K562 (cell line): ENCODE data around the gene PCDH1. TPM values are rescaled to one million over a fixed set of nuclear protein-coding genes. Genes with fewer than 3 reads are reported as not detected.

Experiments
- ATF1 ChIP-seq, 2 experiments: fragments of 450-650 bp in 1 of 2; IDR thresholded peaks; 2 replicates each; pipeline ENCODE4 v1.6.1; 2016; ENCODE audit warnings: missing compliant biosample characterization in 1 of 2, missing genetic modification characterization in 1 of 2
- BRD4 ChIP-seq: fragments of 200-600 bp; sonication (generic); IDR thresholded peaks from 2 replicates; pipeline ENCODE4 v1.6.1; 2017; ENCODE audit warnings: inconsistent platforms
- CBX5 ChIP-seq: IDR thresholded peaks from 2 replicates; pipeline ENCODE4 v1.6.1; 2014; ENCODE audit warnings: low read depth, borderline replicate concordance
- CHCHD3 ChIP-seq: fragments of 250-450 bp; sonication (Bioruptor Pico); IDR thresholded peaks from 2 replicates; pipeline ENCODE4 v2.1.2; 2022; ENCODE audit warnings: mild to moderate bottlenecking
- CSDE1 ChIP-seq, 2 experiments: fragments of 450-650 bp; IDR thresholded peaks; 2 replicates each; pipeline ENCODE4 v1.6.1; 2016; ENCODE audit warnings: mild to moderate bottlenecking in 1 of 2
- GATAD2B ChIP-seq: fragments of 450-650 bp; IDR thresholded peaks from 2 replicates; pipeline ENCODE4 v1.6.1; 2017; ENCODE audit warnings: mild to moderate bottlenecking, borderline replicate concordance
- KDM5B ChIP-seq: fragments of 200-600 bp; sonication (generic); IDR thresholded peaks from 2 replicates; pipeline ENCODE4 v1.6.1; 2012; ENCODE audit warnings: low read depth, mild to moderate bottlenecking, moderate library complexity, low read length, control low read depth, inconsistent platforms; ENCODE audit not compliant: insufficient replicate concordance
- NEUROD1 ChIP-seq: fragments of 150-350 bp; IDR thresholded peaks from 2 replicates; pipeline ENCODE4 v1.6.1; 2014; ENCODE audit warnings: borderline replicate concordance, low read length, low read depth; ENCODE audit not compliant: partially characterized antibody
- NR3C1 ChIP-seq: sonication (generic); formaldehyde crosslinking; IDR thresholded peaks from 2 replicates; pipeline ENCODE4 v1.8.1; 2022; ENCODE audit warnings: missing genetic modification reagents
- POLR2AphosphoS5 ChIP-seq: IDR thresholded peaks from 2 replicates; pipeline ENCODE4 v1.6.1; 2011; ENCODE audit warnings: mild to moderate bottlenecking, low read depth, low read length, moderate library complexity; ENCODE audit not compliant: control insufficient read depth, insufficient read depth
- RB1 ChIP-seq: fragments of 450-650 bp; IDR thresholded peaks from 2 replicates; pipeline ENCODE4 v1.6.1; 2017; ENCODE audit warnings: low read depth, mild to moderate bottlenecking
- RBBP5 ChIP-seq: fragments of 200-600 bp; sonication (generic); IDR thresholded peaks from 2 replicates; pipeline ENCODE4 v1.6.1; 2012; ENCODE audit warnings: borderline replicate concordance, mild to moderate bottlenecking, low read length, control low read depth, inconsistent platforms; ENCODE audit not compliant: insufficient read depth, poor library complexity, severe bottlenecking
- SRSF9 ChIP-seq: fragments of 200-400 bp; formaldehyde crosslinking; IDR thresholded peaks from 2 replicates; pipeline ENCODE4 v1.6.1; 2017; ENCODE audit warnings: low read depth, low read length, borderline replicate concordance
- SUPT5H ChIP-seq: fragments of 450-650 bp; IDR thresholded peaks from 2 replicates; pipeline ENCODE4 v1.6.1; 2016
- TAL1 ChIP-seq: fragments of 450-650 bp; IDR thresholded peaks from 2 replicates; pipeline ENCODE4 v1.6.1; 2016; ENCODE audit warnings: mild to moderate bottlenecking
- ZKSCAN1 ChIP-seq: fragments of 150-350 bp; IDR thresholded peaks from 2 replicates; pipeline ENCODE4 v1.6.1; 2016; ENCODE audit warnings: low read depth, low read length
- ZNF121 ChIP-seq: sonication (generic); formaldehyde crosslinking; conservative IDR thresholded peaks from 2 replicates; pipeline ENCODE4 v1.8.0; 2022; ENCODE audit warnings: missing genetic modification reagents
- ZNF133 ChIP-seq: fragments of 250-450 bp; sonication (Bioruptor Pico); IDR thresholded peaks from 2 replicates; pipeline ENCODE4 v1.4.0; 2020; ENCODE audit warnings: mild to moderate bottlenecking
- polyA plus RNA-seq, 8 experiments: library from polyadenylated mRNA; depleted of rRNA in 4 of 8; stranded (reverse) in 5 of 8; unstranded in 3 of 8; fragments of >200 nt; fragmentation: Nextera tagmentation in 2 of 8; fragmentation: Illumina TruSeq in 1 of 8; extraction: Ambion mirVana in 2 of 8; extraction: Trizol in 1 of 8; gene quantifications; 2 replicates each; pipeline versions ENCODE4 v1.2.1 to v1.2.3, GENCODE V29; 2011 to 2014; ENCODE audit warnings: inconsistent platforms in 1 of 8, missing spikeins in 1 of 8
- total RNA-seq, 7 experiments: library from RNA; depleted of rRNA in 6 of 7; stranded (reverse); fragments of >200 nt in 6 of 7; fragmentation: Illumina TruSeq in 2 of 7; extraction: Trizol in 2 of 7; gene quantifications; 2 replicates each; pipeline versions ENCODE4 v1.2.1 to v1.2.3, GENCODE V29; 2011 to 2021; ENCODE audit warnings: low replicate concordance in 1 of 7
- TF ChIP-seq, protein P1 (sequence below): fragments of 450-650 bp; formaldehyde crosslinking; IDR thresholded peaks from 2 replicates; pipeline ENCODE4 v1.4.0; 2020; ENCODE audit warnings: mild to moderate bottlenecking, moderate library complexity
- TF ChIP-seq, protein P2 (sequence below): fragments of 450-650 bp; formaldehyde crosslinking; IDR thresholded peaks from 2 replicates; pipeline ENCODE4 v1.4.0; 2022; ENCODE audit warnings: mild to moderate bottlenecking, moderate library complexity
- TF ChIP-seq, protein P3 (sequence below): sonication (generic); formaldehyde crosslinking; IDR thresholded peaks from 2 replicates; pipeline ENCODE4 v1.8.1; 2023; ENCODE audit warnings: missing genetic modification reagents, mild to moderate bottlenecking, borderline replicate concordance

The PCDH1 gene
- total and polyA plus RNA-seq, 9 of the 15 experiments (the other 6 are each of a cell fraction or from before 2014, with no cell fraction given) = 0.11 to 3.6 (median 1.9) TPM; not detected in 1

DNA sequence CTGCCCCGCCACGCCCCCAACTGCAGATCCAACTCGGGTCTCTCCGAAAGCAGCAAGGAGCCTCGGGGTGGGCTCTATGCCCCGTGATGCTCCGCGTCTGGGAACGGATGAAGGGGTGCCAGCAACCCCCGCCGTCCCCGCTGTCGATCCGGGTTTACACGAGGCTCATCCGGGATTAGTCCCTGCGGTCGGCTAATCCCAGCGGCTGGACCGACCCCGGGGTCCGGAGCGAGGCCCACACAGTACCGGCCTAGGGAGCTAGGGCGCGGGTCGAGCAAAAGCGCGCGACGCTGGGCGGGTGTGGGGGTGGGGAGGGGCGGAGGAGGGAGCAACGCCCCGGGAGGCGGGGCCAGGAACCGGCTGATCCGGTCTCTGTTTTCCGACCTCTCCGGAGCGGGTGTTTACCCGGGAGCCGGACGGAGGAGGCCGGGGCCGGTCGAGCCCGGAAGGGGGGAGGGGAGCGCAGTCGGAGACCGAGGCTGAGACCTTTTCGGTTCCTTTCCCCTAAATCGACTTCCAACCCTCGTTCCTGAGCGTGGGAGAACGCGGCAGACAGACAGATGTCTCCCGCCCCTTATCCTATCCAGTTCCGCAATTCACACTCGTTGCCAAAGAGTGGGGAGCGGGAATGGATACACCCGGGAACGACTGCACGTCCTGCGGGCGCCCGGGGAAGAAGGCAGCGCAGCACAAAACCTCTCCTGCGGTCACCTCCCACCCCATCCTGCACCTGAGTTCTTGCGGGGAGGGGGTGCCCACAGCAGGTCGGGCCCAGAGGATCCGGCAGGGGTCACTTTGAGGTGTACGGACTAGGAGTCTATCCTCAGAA is 28.6 kb downstream of the PCDH1 start (continued):
- TF ChIP-seq, protein P1, sequence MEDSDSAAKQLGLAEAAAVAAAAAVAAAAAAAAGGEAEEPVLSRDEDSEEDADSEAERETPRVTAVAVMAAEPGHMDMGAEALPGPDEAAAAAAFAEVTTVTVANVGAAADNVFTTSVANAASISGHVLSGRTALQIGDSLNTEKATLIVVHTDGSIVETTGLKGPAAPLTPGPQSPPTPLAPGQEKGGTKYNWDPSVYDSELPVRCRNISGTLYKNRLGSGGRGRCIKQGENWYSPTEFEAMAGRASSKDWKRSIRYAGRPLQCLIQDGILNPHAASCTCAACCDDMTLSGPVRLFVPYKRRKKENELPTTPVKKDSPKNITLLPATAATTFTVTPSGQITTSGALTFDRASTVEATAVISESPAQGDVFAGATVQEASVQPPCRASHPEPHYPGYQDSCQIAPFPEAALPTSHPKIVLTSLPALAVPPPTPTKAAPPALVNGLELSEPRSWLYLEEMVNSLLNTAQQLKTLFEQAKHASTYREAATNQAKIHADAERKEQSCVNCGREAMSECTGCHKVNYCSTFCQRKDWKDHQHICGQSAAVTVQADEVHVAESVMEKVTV (CRISPR knock-in tag) = peak; percentile 17; the same call in 1 of the 2 replicates
- TF ChIP-seq ATF1 (CRISPR knock-in tag; IDR thresholded peaks at IDR 0.05) = no peak
- peak; percentile 32; the same call in 1 of the 2 replicates for TF ChIP-seq ATF1 (tag; IDR thresholded peaks at IDR 0.05)
- TF ChIP-seq SRSF9 = no peak
- TF ChIP-seq KDM5B = peak; percentile 83
- peak; percentile 57; the same call in 1 of the 2 replicates for TF ChIP-seq RB1
- no peak for TF ChIP-seq CSDE1 (IDR thresholded peaks at IDR 0.05)
- TF ChIP-seq SUPT5H = peak; percentile 86
- no peak for TF ChIP-seq ZNF133 (CRISPR knock-in tag)
- TF ChIP-seq, protein P2, sequence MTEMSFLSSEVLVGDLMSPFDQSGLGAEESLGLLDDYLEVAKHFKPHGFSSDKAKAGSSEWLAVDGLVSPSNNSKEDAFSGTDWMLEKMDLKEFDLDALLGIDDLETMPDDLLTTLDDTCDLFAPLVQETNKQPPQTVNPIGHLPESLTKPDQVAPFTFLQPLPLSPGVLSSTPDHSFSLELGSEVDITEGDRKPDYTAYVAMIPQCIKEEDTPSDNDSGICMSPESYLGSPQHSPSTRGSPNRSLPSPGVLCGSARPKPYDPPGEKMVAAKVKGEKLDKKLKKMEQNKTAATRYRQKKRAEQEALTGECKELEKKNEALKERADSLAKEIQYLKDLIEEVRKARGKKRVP (CRISPR knock-in tag) = no peak
- no peak for TF ChIP-seq CBX5
- peak; percentile 70; the same call in 1 of the 2 replicates for TF ChIP-seq BRD4
- no peak for TF ChIP-seq RBBP5
- TF ChIP-seq NR3C1 (CRISPR knock-in tag) = no peak
- TF ChIP-seq TAL1 = no peak
- TF ChIP-seq CHCHD3 (CRISPR knock-in tag) = no peak
- TF ChIP-seq POLR2AphosphoS5 = peak; percentile 85
- TF ChIP-seq ZNF121 (CRISPR knock-in tag) = no peak
- TF ChIP-seq, protein P3, sequence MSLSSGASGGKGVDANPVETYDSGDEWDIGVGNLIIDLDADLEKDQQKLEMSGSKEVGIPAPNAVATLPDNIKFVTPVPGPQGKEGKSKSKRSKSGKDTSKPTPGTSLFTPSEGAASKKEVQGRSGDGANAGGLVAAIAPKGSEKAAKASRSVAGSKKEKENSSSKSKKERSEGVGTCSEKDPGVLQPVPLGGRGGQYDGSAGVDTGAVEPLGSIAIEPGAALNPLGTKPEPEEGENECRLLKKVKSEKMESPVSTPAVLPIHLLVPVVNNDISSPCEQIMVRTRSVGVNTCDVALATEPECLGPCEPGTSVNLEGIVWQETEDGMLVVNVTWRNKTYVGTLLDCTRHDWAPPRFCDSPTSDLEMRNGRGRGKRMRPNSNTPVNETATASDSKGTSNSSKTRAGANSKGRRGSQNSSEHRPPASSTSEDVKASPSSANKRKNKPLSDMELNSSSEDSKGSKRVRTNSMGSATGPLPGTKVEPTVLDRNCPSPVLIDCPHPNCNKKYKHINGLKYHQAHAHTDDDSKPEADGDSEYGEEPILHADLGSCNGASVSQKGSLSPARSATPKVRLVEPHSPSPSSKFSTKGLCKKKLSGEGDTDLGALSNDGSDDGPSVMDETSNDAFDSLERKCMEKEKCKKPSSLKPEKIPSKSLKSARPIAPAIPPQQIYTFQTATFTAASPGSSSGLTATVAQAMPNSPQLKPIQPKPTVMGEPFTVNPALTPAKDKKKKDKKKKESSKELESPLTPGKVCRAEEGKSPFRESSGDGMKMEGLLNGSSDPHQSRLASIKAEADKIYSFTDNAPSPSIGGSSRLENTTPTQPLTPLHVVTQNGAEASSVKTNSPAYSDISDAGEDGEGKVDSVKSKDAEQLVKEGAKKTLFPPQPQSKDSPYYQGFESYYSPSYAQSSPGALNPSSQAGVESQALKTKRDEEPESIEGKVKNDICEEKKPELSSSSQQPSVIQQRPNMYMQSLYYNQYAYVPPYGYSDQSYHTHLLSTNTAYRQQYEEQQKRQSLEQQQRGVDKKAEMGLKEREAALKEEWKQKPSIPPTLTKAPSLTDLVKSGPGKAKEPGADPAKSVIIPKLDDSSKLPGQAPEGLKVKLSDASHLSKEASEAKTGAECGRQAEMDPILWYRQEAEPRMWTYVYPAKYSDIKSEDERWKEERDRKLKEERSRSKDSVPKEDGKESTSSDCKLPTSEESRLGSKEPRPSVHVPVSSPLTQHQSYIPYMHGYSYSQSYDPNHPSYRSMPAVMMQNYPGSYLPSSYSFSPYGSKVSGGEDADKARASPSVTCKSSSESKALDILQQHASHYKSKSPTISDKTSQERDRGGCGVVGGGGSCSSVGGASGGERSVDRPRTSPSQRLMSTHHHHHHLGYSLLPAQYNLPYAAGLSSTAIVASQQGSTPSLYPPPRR (CRISPR knock-in tag) = no peak
- no peak for TF ChIP-seq ZKSCAN1
- peak; percentile 77 for TF ChIP-seq GATAD2B
- peak; percentile 4 for TF ChIP-seq NEUROD1
